Tongue (tissue), 2 donors: ENCODE measurements around the gene TYMS. TPM values are rescaled to one million over a fixed set of nuclear protein-coding genes. Genes with fewer than 3 reads are reported as not detected.

ENCODE experiments used
- DNase-seq: peaks from one replicate; pipeline ENCODE4 v3.0.0-alpha.2; 2015
- total RNA-seq: library from RNA; depleted of rRNA; stranded (reverse); fragments of >200 nt; gene quantifications from one replicate; pipeline ENCODE4 v1.2.3, GENCODE V29; 2014

TYMS gene
- total RNA-seq, 1 donor from 2014 or later = 31.6 TPM

GRCh38 chr18:647304-647703, 10.1 kb upstream of the TYMS start:
- no peak for DNase-seq

- DNase-seq = no peak
Observed at GRCh38 chr18:649341-649740, 8.1 kb upstream of the TYMS start.

- no peak for DNase-seq
Observed at GRCh38 chr18:650428-650858, 7.0 kb upstream of the TYMS start.

DNA sequence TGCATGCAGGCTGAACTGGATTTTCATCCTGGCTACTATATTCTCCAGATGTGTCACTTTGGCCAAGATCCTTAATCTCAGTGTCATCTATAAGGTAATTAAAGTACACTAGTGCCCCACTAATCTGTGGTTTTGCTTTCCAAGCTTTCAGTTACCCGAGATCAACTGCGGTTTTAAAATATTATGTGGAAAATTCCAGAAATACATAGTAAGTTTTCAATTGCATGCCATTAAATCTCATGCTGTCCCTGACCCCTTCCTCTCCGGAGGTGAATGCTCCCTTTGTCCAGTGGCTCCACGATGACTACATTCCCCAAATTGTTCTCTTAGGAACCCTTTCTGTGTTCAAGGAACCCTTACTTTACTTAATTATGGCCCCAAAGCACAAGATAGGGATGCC, 5.3 kb upstream of the TYMS start:
- DNase-seq = no peak

DNA sequence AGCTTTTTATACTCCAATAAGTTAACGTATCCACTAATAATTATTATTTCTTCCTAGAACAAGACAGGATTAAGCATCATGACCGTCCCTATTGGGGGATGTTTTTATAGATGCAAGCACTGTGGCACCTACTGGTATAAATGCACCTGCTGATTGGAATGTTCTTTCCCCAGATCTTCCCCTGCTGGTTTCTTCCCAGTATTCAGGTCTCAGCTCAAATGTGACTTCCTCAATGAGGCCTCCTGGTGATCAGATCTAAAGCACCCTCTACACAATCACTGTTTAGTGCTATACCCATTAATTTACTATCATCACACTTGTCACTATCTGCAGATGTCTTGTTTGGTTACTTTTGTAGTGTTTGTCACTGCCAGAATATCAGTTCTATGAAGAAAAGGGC, 3.9 kb upstream of the TYMS start:
- DNase-seq = no peak

DNA sequence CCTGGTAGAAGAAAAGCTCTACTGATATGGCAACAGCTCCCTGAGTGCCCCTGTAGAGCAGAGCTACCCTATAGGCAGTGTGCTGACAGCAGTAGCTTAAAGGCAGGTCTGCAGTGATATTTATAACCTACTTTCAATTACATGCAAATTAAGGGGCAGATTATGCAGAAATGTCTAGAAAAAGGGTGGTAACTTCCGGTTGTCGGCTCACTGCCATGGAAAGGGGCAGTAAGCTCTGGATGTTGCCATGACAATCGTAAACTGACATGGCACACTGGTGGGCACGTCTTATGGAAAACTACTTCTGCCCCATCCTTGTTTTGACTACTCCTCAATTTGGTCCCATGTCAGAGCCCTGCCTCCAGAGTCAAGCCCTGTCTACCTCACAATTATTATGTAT, 2.9 kb upstream of the TYMS start:
- no peak for DNase-seq

DNA sequence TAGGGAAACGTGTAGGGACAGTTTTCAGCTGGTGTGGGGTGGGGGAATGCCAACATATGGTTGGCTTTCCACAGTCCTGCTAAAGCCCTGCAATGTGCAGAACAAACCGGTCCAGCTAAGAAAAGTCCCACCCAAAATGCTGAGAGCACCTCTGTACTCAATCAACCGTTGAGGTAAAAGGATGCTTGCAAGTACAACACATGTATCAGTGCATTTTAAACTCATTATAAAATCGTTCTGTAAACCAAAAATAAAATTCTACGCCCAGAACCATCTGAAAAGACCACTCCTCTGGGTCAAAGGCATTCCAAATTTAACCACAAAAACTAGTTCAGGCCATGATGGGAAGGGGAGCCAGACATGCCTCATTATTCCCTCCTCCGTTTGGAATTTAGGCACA, 2.0 kb upstream of the TYMS start:
- DNase-seq = no peak

DNA sequence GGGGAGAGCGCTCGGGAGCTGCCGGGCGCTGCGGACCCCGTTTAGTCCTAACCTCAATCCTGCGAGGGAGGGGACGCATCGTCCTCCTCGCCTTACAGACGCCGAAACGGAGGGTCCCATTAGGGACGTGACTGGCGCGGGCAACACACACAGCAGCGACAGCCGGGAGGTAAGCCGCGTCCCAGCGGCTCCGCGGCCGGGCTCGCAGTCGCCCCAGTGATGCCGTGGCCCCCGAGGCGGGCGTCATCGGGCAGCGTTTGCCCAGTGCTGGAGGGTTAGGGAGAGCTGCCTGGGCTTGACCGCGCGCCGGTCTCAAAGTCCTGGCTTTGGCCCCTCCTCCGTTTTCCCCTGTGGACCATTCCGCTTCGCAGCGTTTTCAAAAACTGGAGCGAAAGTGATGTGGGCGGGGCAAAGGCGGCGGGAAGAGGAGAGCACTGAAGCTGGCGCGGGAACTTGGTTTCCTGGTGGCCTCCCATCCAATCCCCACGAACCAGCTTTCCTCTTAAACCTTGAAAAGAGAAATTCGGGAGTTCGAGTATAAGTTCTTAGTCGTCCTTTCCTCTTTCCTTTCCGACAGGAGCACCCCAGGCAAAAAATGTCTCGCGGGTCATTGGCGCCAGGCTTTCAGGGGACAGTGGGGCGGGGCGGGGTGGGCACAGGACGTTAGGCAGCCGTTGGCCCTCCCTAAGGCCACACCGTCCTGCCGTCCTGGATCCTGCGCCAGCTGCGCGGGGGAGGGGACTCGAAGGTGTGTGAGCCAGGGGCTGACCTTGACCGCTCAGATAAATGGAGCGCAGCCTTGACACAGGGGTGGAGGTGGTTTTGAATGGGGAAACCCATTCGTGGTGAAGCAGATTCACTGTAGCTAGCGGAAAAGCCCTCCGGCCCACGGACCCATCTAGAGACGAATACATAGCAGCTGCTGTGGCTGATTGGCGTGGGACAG, 821 bp downstream of the TYMS start:
- DNase-seq = peak; percentile 95

- no peak for DNase-seq
Observed at GRCh38 chr18:658947-659533, 1.6 kb downstream of the TYMS start.

DNA sequence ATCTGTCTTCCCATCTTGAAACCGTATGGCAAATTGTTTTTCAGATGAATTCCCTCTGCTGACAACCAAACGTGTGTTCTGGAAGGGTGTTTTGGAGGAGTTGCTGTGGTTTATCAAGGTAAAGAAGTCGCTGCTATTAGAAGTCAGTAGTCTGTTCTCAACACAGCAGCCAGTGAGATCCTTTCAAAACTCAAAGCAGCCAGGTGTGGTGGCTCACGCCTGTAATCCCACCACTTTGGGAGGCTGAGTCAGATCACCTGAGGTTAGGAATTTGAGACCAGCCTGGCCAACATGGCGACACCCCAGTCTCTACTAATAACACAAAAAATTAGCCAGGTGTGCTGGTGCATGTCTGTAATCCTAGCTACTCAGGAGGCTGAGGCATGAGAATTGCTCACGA, 2.1 kb downstream of the TYMS start:
- DNase-seq = no peak

DNA sequence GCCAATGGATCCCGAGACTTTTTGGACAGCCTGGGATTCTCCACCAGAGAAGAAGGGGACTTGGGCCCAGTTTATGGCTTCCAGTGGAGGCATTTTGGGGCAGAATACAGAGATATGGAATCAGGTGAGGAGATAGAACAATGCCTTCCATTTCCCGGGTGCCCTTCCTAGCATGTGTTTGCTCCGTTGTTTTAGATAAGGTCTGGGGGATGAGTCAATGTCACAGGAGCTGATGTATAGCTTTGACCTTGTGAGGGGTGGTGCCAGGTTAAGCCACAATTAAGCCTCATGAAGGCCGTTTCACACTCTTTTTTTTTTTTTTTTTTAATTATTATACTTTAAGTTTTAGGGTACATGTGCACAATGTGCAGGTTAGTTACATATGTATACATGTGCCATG, 4.7 kb downstream of the TYMS start:
- DNase-seq = no peak

DNA sequence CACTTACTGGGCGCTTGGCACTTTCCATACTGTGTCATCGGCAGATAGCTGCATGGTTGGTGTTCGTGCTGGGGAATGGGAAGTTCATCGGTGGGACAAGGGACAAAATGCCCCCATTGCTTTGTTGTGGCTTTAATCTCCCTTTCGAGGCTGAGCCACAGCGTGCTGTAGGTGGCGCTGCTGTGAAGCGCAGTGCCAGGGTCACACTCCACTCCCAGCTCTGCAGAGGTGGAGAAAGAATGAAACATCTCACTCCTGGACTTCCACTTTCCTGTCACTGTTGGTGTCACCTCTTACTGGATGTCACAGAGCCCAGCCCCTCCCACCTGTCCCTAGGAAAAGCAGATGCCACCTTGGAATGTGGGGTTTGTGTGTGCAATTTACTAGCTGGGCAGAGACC, 8.7 kb downstream of the TYMS start:
- DNase-seq = no peak

GRCh38 chr18:666628-667027, 9.2 kb downstream of the TYMS start:
- DNase-seq = no peak

- DNase-seq = no peak
Observed at GRCh38 chr18:668260-668659, 10.8 kb downstream of the TYMS start.

- DNase-seq = no peak
Observed at GRCh38 chr18:669077-669476, 11.6 kb downstream of the TYMS start.

DNA sequence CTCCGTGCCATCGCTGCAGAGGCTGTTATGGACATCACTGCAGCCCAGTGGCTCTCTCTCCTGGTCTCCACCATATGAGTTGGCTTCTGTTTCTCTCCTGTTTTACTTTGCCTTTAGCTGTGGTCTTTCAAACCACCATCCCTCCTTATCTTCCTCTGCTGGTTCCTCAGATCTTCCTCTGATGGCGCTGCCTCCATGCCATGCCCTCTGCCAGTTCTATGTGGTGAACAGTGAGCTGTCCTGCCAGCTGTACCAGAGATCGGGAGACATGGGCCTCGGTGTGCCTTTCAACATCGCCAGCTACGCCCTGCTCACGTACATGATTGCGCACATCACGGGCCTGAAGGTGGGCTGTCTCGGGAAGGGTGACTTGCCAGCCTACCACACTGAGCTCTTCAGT, 13.1 kb downstream of the TYMS start:
- DNase-seq = no peak

GRCh38 chr18:671405-671804, 14.0 kb downstream of the TYMS start:
- no peak for DNase-seq

- no peak for DNase-seq
Observed at GRCh38 chr18:673317-673716, 15.9 kb downstream of the TYMS start.

- no peak for DNase-seq
Observed at GRCh38 chr18:673769-674168, 16.3 kb downstream of the TYMS start.

- DNase-seq = no peak
Observed at GRCh38 chr18:675307-675706, 17.9 kb downstream of the TYMS start.

DNA sequence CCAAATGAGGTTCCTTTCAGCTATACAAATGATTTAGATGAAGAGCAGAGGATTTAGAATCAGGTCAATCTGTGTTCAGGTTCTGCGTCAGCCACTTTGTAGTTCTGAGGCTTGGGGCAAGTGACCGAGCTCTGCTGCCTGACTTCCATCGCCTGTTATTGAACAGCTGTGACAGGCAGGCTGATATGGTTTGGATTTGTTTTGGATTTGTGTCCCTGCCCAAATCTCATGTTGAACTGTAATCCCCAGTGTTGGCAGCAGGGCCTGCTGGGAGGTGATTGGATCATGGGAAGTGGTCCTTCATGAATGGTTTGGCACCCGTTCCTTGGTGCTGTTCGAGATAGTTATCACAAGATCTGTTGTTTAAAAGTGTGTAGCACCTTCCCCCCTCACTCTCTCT, 18.6 kb downstream of the TYMS start:
- DNase-seq = no peak

GRCh38 chr18:676736-677135, 19.3 kb downstream of the TYMS start:
- no peak for DNase-seq

- no peak for DNase-seq
Observed at GRCh38 chr18:677145-677544, 19.7 kb downstream of the TYMS start.

- DNase-seq = no peak
Observed at GRCh38 chr18:677951-678381, 20.5 kb downstream of the TYMS start.
